ENCODE measurements around the gene RALGAPA2.
A peak's percentile ranks its signal among the peaks of the same experiment; 100 is the strongest.

Gene RALGAPA2

GRCh38 chr20:20683020-20683419, 29.4 kb downstream of the RALGAPA2 start:
- no peak for DNase-seq

GRCh38 chr20:20680991-20681508, 31.4 kb downstream of the RALGAPA2 start:
- no peak for DNase-seq

- no peak for DNase-seq
Observed at GRCh38 chr20:20679316-20679715, 33.1 kb downstream of the RALGAPA2 start.

- DNase-seq = peak; percentile 49
Observed at GRCh38 chr20:20677186-20677585, 35.3 kb downstream of the RALGAPA2 start.

- DNase-seq = no peak
Observed at GRCh38 chr20:20668639-20669038, 43.8 kb downstream of the RALGAPA2 start.

- DNase-seq = no peak
Observed at GRCh38 chr20:20666359-20666758, 46.1 kb downstream of the RALGAPA2 start.

GRCh38 chr20:20665606-20666332, 46.7 kb downstream of the RALGAPA2 start:
- no peak for DNase-seq

GRCh38 chr20:20664795-20665589, 47.5 kb downstream of the RALGAPA2 start:
- DNase-seq = peak; percentile 38

GRCh38 chr20:20663841-20664240, 48.6 kb downstream of the RALGAPA2 start:
- no peak for DNase-seq

- no peak for DNase-seq
Observed at GRCh38 chr20:20658871-20659431, 53.5 kb downstream of the RALGAPA2 start.

GRCh38 chr20:20658123-20658522, 54.3 kb downstream of the RALGAPA2 start:
- no peak for DNase-seq

- DNase-seq = no peak
Observed at GRCh38 chr20:20657092-20657491, 55.4 kb downstream of the RALGAPA2 start.

- DNase-seq = no peak
Observed at GRCh38 chr20:20655883-20656282, 56.6 kb downstream of the RALGAPA2 start.

GRCh38 chr20:20649945-20650344, 62.5 kb downstream of the RALGAPA2 start:
- no peak for DNase-seq

- DNase-seq = no peak
Observed at GRCh38 chr20:20643927-20644326, 68.5 kb downstream of the RALGAPA2 start.

GRCh38 chr20:20641783-20642182, 70.7 kb downstream of the RALGAPA2 start:
- DNase-seq = no peak

- DNase-seq = no peak
Observed at GRCh38 chr20:20638878-20639277, 73.6 kb downstream of the RALGAPA2 start.

- DNase-seq = no peak
Observed at GRCh38 chr20:20637998-20638725, 74.3 kb downstream of the RALGAPA2 start.

- DNase-seq = no peak
Observed at GRCh38 chr20:20635006-20635405, 77.4 kb downstream of the RALGAPA2 start.

GRCh38 chr20:20632644-20633043, 79.8 kb downstream of the RALGAPA2 start:
- no peak for DNase-seq

GRCh38 chr20:20630551-20630950, 81.9 kb downstream of the RALGAPA2 start:
- DNase-seq = no peak

GRCh38 chr20:20629556-20630188, 82.8 kb downstream of the RALGAPA2 start:
- no peak for DNase-seq

- no peak for DNase-seq
Observed at GRCh38 chr20:20628314-20628713, 84.1 kb downstream of the RALGAPA2 start.
